Effector memory CD4-positive, alpha-beta T cell (primary cell): ENCODE results near the gene OGG1.
A peak's percentile ranks its signal among the peaks of the same experiment; 100 is the strongest.

Experiments used
- DNase-seq, 3 donors: peaks; one replicate each; pipeline ENCODE4 v3.0.0-alpha.2; 2020
- H3K27ac ChIP-seq: 2 replicates; pipeline ENCODE4 v1.7.0; 2013; ENCODE audit warnings: mild to moderate bottlenecking, low read length, moderate library complexity; ENCODE audit not compliant: insufficient read depth, poor library complexity, severe bottlenecking
- H3K27me3 ChIP-seq: replicated peaks from 2 replicates; pipeline ENCODE4 v1.7.0; 2013; ENCODE audit warnings: mild to moderate bottlenecking, low read length; ENCODE audit not compliant: insufficient read depth, control insufficient read depth, poor library complexity, severe bottlenecking
- H3K36me3 ChIP-seq: 2 replicates; pipeline ENCODE4 v1.7.0; 2013; ENCODE audit warnings: mild to moderate bottlenecking, low read length, moderate library complexity; ENCODE audit not compliant: control insufficient read depth, insufficient read depth
- H3K4me1 ChIP-seq: 2 replicates; pipeline ENCODE4 v1.7.0; 2013; ENCODE audit warnings: low read length, mild to moderate bottlenecking; ENCODE audit not compliant: control insufficient read depth, insufficient read depth, poor library complexity, severe bottlenecking
- H3K4me3 ChIP-seq: 2 replicates; pipeline ENCODE4 v1.7.0; 2013; ENCODE audit warnings: low read length, low read depth, mild to moderate bottlenecking; ENCODE audit not compliant: insufficient read depth, poor library complexity, severe bottlenecking
- H3K9me3 ChIP-seq: 2 replicates; pipeline ENCODE4 v1.7.0; 2013; ENCODE audit warnings: mild to moderate bottlenecking, low read length, moderate library complexity; ENCODE audit not compliant: control insufficient read depth

The OGG1 gene

GRCh38 chr3:9727041-9727595, 22.6 kb upstream of the OGG1 start:
- H3K9me3 ChIP-seq, result no peaks in the 10 kb centered on the region
- DNase-seq, result peak; percentile 16 to 44 (median 34)
- peak overlapping the region; percentile 11 for H3K4me3 ChIP-seq
- H3K36me3 ChIP-seq, result no peaks in the 10 kb centered on the region
- H3K4me1 ChIP-seq, result peaks cover 10% of the 10 kb centered on the region
- no peaks in the 10 kb centered on the region for H3K27me3 ChIP-seq
- no peak overlapping the region for H3K27ac ChIP-seq

- H3K4me3 ChIP-seq, result no peak overlapping the region
- no peak for DNase-seq
- H3K36me3 ChIP-seq, result no peaks in the 10 kb centered on the region
- no peaks in the 10 kb centered on the region for H3K9me3 ChIP-seq
- no peak overlapping the region for H3K27ac ChIP-seq
- H3K4me1 ChIP-seq, result peaks cover 16% of the 10 kb centered on the region
- H3K27me3 ChIP-seq, result no peaks in the 10 kb centered on the region
These were observed 22.0 kb upstream of the OGG1 start for GRCh38 chr3:9727743-9728142.

- no peaks in the 10 kb centered on the region for H3K9me3 ChIP-seq
These were observed 20.3 kb upstream of the OGG1 start for GRCh38 chr3:9729419-9729818.

GRCh38 chr3:9730657-9731205, 19.0 kb upstream of the OGG1 start:
- H3K36me3 ChIP-seq, result peaks cover 18% of the 10 kb centered on the region
- H3K27me3 ChIP-seq, result no peaks in the 10 kb centered on the region
- no peak for DNase-seq
- H3K4me1 ChIP-seq, result peaks cover 20% of the 10 kb centered on the region
- peak overlapping the region; percentile 77 for H3K4me3 ChIP-seq
- H3K9me3 ChIP-seq, result no peaks in the 10 kb centered on the region
- peak overlapping the region; percentile 92 for H3K27ac ChIP-seq

More at GRCh38 chr3:9729419-9729818, 20.3 kb upstream of the OGG1 start:
- no peak for DNase-seq
- Histone ChIP-seq H3K27ac (no peak overlapping the region), H3K36me3 (peaks cover 7% of the 10 kb centered on the region), H3K4me3 (no peak overlapping the region), H3K27me3 (no peaks in the 10 kb centered on the region), H3K4me1 (peaks cover 20% of the 10 kb centered on the region)

GRCh38 chr3:9731206-9732079, 18.3 kb upstream of the OGG1 start, which contains the start of gene BRPF1:
BRPF1 (plus strand) TSS chr3:9731735; CDS start chr3:9734141, 2,406 bp downstream.
- Histone ChIP-seq H3K4me3 (peak within 1 kb of the TSS; percentile 77), H3K9me3 (no peaks in the 10 kb centered on the region), H3K4me1 (peaks cover 20% of the 10 kb centered on the region), H3K36me3 (peaks cover 18% of the 10 kb centered on the region), H3K27me3 (no peaks in the 10 kb centered on the region), H3K27ac (peak within 1 kb of the TSS; percentile 92)
- peak; percentile 98 to 100 (median 100) for DNase-seq

- no peaks in the 10 kb centered on the region for H3K9me3 ChIP-seq
- peak overlapping the region; percentile 92 for H3K27ac ChIP-seq
- H3K36me3 ChIP-seq, result peaks cover 24% of the 10 kb centered on the region
- peak; percentile 24 to 37 (median 28) for DNase-seq
- no peaks in the 10 kb centered on the region for H3K27me3 ChIP-seq
- peak overlapping the region; percentile 77 for H3K4me3 ChIP-seq
- peaks cover 15% of the 10 kb centered on the region for H3K4me1 ChIP-seq
These were observed 17.5 kb upstream of the OGG1 start for GRCh38 chr3:9732080-9732739.

GRCh38 chr3:9732740-9733115, 17.0 kb upstream of the OGG1 start:
- H3K9me3 ChIP-seq, result no peaks in the 10 kb centered on the region
- peak overlapping the region; percentile 92 for H3K27ac ChIP-seq
- peak overlapping the region; percentile 77 for H3K4me3 ChIP-seq
- no peak for DNase-seq
- peaks cover 10% of the 10 kb centered on the region for H3K4me1 ChIP-seq
- peaks cover 29% of the 10 kb centered on the region for H3K36me3 ChIP-seq
- no peaks in the 10 kb centered on the region for H3K27me3 ChIP-seq

- no peak overlapping the region for H3K27ac ChIP-seq
- no peak overlapping the region for H3K4me3 ChIP-seq
- peaks cover 10% of the 10 kb centered on the region for H3K4me1 ChIP-seq
- H3K27me3 ChIP-seq, result no peaks in the 10 kb centered on the region
- H3K36me3 ChIP-seq, result peaks cover 70% of the 10 kb centered on the region
- no peaks in the 10 kb centered on the region for H3K9me3 ChIP-seq
- no peak for DNase-seq
These were observed 12.9 kb upstream of the OGG1 start for GRCh38 chr3:9736831-9737230.

GRCh38 chr3:9739181-9739580, 10.6 kb upstream of the OGG1 start:
- no peak for DNase-seq
- no peak overlapping the region for H3K4me3 ChIP-seq
- H3K4me1 ChIP-seq, result no peaks in the 10 kb centered on the region
- peaks cover 89% of the 10 kb centered on the region for H3K36me3 ChIP-seq
- no peak overlapping the region for H3K27ac ChIP-seq
- H3K27me3 ChIP-seq, result no peaks in the 10 kb centered on the region
- no peaks in the 10 kb centered on the region for H3K9me3 ChIP-seq
